Left cardiac atrium (tissue), 4 donors: ENCODE measurements around the gene HMGCL. TPM values are rescaled to one million over a fixed set of nuclear protein-coding genes. Genes with fewer than 3 reads are reported as not detected.
"Not testable (repeated sequence)": the region's sequence is repeated elsewhere in the genome, so short reads cannot be mapped to it uniquely, and the experiment has no call there.

Experiments
- ATAC-seq, 2 donors: fragments of 200-7000 bp; cut with Tn5 transposase; one replicate each; pipeline ENCODE4 v1.9.1; 2020; ENCODE audit warnings: mild to moderate bottlenecking in 2 of 2, moderate library complexity in 2 of 2
- DNase-seq: peaks from one replicate; pipeline ENCODE4 v3.0.0-alpha.2; 2020
- intact Hi-C, 2 donors: fragments of 100-400 bp; cut with DNase I; formaldehyde crosslinking; loops; one replicate each; pipeline versions ENCODE4 v1.14.1 to v1.15.1; 2022 to 2023
- total RNA-seq, 2 donors: library from RNA; stranded (reverse); fragmentation: NEBNext Ultra II Directional; extraction: Animal tissue kit (Norgen Biotek cat#: 25700); gene quantifications; one replicate each; pipeline ENCODE4 v1.2.1, GENCODE V29; 2021
- donor health status: DM: no; HTN: yes; CAD: no.
- donor health status: DM: no; HTN: yes; CAD: no; lungs with severe emphysema.
- donor health status: DM: yes; HTN: yes; CAD: no.
- donor health status: Dilated cardiomyopathy.

HMGCL gene
- total RNA-seq, 2 donors from 2014 or later = 23.1 to 23.4 TPM

- intact Hi-C loops = no loop called here
- ATAC-seq = peak in 1 of 2 donors; percentile 17
- no peak for DNase-seq
These were observed 12.7 kb upstream of the HMGCL start for GRCh38 chr1:23837908-23838307.

GRCh38 chr1:23836037-23836436 is 10.8 kb upstream of the HMGCL start:
- intact Hi-C loops = no loop called here
- ATAC-seq (no peak), DNase-seq (no peak)

GRCh38 chr1:23834156-23834555 is 8.9 kb upstream of the HMGCL start:
- intact Hi-C loops, DNase-seq, ATAC-seq: not testable (repeated sequence)

GRCh38 chr1:23827717-23828116 is 2.5 kb upstream of the HMGCL start:
- intact Hi-C loops = no loop called here
- ATAC-seq = no peak

GRCh38 chr1:23826590-23826989 is 1.4 kb upstream of the HMGCL start:
- intact Hi-C loops, ATAC-seq: not testable (repeated sequence)

More at GRCh38 chr1:23827717-23828116, 2.5 kb upstream of the HMGCL start:
- DNase-seq = no peak

GRCh38 chr1:23825762-23826522 is 713 bp upstream of the HMGCL start:
- intact Hi-C loops = no loop called here
- ATAC-seq (no peak), DNase-seq (no peak)

More at GRCh38 chr1:23826590-23826989, 1.4 kb upstream of the HMGCL start:
- DNase-seq = not testable (repeated sequence)

GRCh38 chr1:23824711-23825075 is 536 bp downstream of the HMGCL start:
- intact Hi-C loops = no loop called here
- no peak for DNase-seq
- peak in 1 of 2 donors; percentile 7 for ATAC-seq

- intact Hi-C loops = no loop called here
- no peak for DNase-seq
- ATAC-seq = no peak
These were observed 1.5 kb downstream of the HMGCL start for GRCh38 chr1:23823767-23824166.

- DNase-seq (no peak), ATAC-seq (no peak)
- intact Hi-C loops = no loop called here
These were observed 7.6 kb downstream of the HMGCL start for GRCh38 chr1:23817633-23818032.

- intact Hi-C loops = no loop called here
These were observed 8.3 kb downstream of the HMGCL start for GRCh38 chr1:23816906-23817305.

GRCh38 chr1:23816361-23816760 is 8.9 kb downstream of the HMGCL start:
- no peak for DNase-seq
- intact Hi-C loops = no loop called here
- ATAC-seq = no peak

More at GRCh38 chr1:23816906-23817305, 8.3 kb downstream of the HMGCL start:
- DNase-seq (no peak), ATAC-seq (no peak)

- intact Hi-C loops = no loop called here
- ATAC-seq = no peak
- DNase-seq = no peak
These were observed 11.2 kb downstream of the HMGCL start for GRCh38 chr1:23814016-23814415.

GRCh38 chr1:23810818-23811540 is 14.2 kb downstream of the HMGCL start:
- no peak for DNase-seq
- intact Hi-C loops = no loop called here
- peak; percentile 51 to 78 for ATAC-seq

GRCh38 chr1:23809751-23810171 is 15.5 kb downstream of the HMGCL start:
- peak; percentile 69 for DNase-seq
- ATAC-seq = peak; percentile 86 to 88
- intact Hi-C loops = loop anchor here in 1 of 2 donors (5.0 kb wide), 1 partner anchor 58 kb away; the partner anchor contains the start of gene FUCA1

- ATAC-seq (no peak), DNase-seq (no peak)
- intact Hi-C loops = loop anchor here in 1 of 2 donors (5.0 kb wide), 1 partner anchor 60 kb away; the partner anchor contains the start of gene FUCA1
These were observed 17.8 kb downstream of the HMGCL start for GRCh38 chr1:23807453-23807852.

- intact Hi-C loops = loop anchor here in 1 of 2 donors (5.0 kb wide), 1 partner anchor 61 kb away; the partner anchor contains the start of gene FUCA1
- ATAC-seq = no peak
- DNase-seq = no peak
These were observed 18.9 kb downstream of the HMGCL start for GRCh38 chr1:23806280-23806679.

GRCh38 chr1:23805025-23805424 is 20.2 kb downstream of the HMGCL start:
- intact Hi-C loops = loop anchor here in 1 of 2 donors (5.0 kb wide), 1 partner anchor 62 kb away; the partner anchor contains the start of gene FUCA1
- DNase-seq (no peak), ATAC-seq (no peak)

- intact Hi-C loops = no loop called here
- DNase-seq (no peak), ATAC-seq (no peak)
These were observed 20.9 kb downstream of the HMGCL start for GRCh38 chr1:23804183-23804835.

- intact Hi-C loops = no loop called here
- no peak for DNase-seq
- no peak for ATAC-seq
These were observed 21.6 kb downstream of the HMGCL start for GRCh38 chr1:23803674-23804073.
